ENCODE data around the gene EPYC.

- TF ChIP-seq POLR2AphosphoS5 (IDR thresholded peaks at IDR 0.05; ENCODE audit: borderline replicate concordance, low read depth, low read length), result no peak
- no peak for TF ChIP-seq EZH2 (IDR thresholded peaks at IDR 0.05)
These were observed 3.5 kb downstream of the EPYC start for GRCh38 chr12:91001306-91001705.

All from SK-N-MC (cell line).